Heart left ventricle (tissue), 16 donors: Measurements from ENCODE around the gene TCP11L2. TPM values are rescaled to one million over a fixed set of nuclear protein-coding genes. Genes with fewer than 3 reads are reported as not detected.

ENCODE experiments used
- ATAC-seq, 4 donors: fragments of 200-7000 bp; cut with Tn5 transposase; one replicate each; pipeline ENCODE4 v1.9.1; 2020 to 2022; ENCODE audit warnings: moderate library complexity in 4 of 4, mild to moderate bottlenecking in 3 of 4, moderate number of reproducible peaks in 1 of 4
- DNase-seq, 5 donors: peaks; one replicate each; pipeline ENCODE4 v3.0.0-alpha.2; 2020
- H3K27ac ChIP-seq, 12 donors: fragments of 200-600 bp; sonication (generic) in 4 of 12; one replicate each; pipeline versions ENCODE4 v1.5.0 to v1.8.0; 2016 to 2022; ENCODE audit warnings: mild to moderate bottlenecking in 2 of 12
- H3K27me3 ChIP-seq, 9 donors: fragments of 200-600 bp; sonication (generic) in 2 of 9; one replicate each; pipeline versions ENCODE4 v1.5.1 to v1.8.0; 2016 to 2022; ENCODE audit warnings: mild to moderate bottlenecking in 3 of 9
- H3K36me3 ChIP-seq, 9 donors: fragments of 200-600 bp; sonication (generic) in 2 of 9; one replicate each; pipeline versions ENCODE4 v1.5.0 to v1.8.0; 2018 to 2022; ENCODE audit warnings: mild to moderate bottlenecking in 2 of 9
- H3K4me1 ChIP-seq, 12 donors: fragments of 200-600 bp; sonication (generic) in 4 of 12; one replicate each; pipeline versions ENCODE4 v1.5.0 to v1.8.0; 2016 to 2022; ENCODE audit warnings: mild to moderate bottlenecking in 3 of 12
- H3K4me3 ChIP-seq, 12 donors: fragments of 200-600 bp; sonication (generic) in 4 of 12; one replicate each; pipeline versions ENCODE4 v1.5.0 to v1.8.0; 2017 to 2022; ENCODE audit warnings: mild to moderate bottlenecking in 9 of 12, moderate library complexity in 4 of 12
- H3K9me3 ChIP-seq, 12 donors: fragments of 200-600 bp; sonication (generic) in 4 of 12; one replicate each; pipeline versions ENCODE4 v1.5.0 to v1.8.0; 2016 to 2022; ENCODE audit warnings: mild to moderate bottlenecking in 1 of 12
- POLR2A ChIP-seq, 2 donors: fragments of 450-650 bp; IDR thresholded peaks; one replicate each; pipeline ENCODE4 v1.6.1; 2017; ENCODE audit warnings: antibody characterized with exemption in 2 of 2, mild to moderate bottlenecking in 2 of 2, moderate library complexity in 2 of 2
- whole genome bisulfite sequencing, 4 donors: extraction: QIAGEN DNeasy Blood & Tissue Kit in 2 of 4; methylation state at CpG; one replicate each; pipeline versions ENCODE4 v1.1.5 to v1.1.7; 2013 to 2018; 5-methylcytosine and 5-hydroxymethylcytosine counted together
- intact Hi-C, 10 donors: fragments of 100-400 bp; cut with DNase I; formaldehyde crosslinking; loops; one replicate each; pipeline versions ENCODE4 v1.11.1 to v1.14.2; 2022
- polyA plus RNA-seq, 2 donors: library from polyadenylated mRNA; stranded (reverse); fragments of 200-250 nt; gene quantifications; one replicate each; pipeline ENCODE4 v1.2.3, GENCODE V29; 2013
- total RNA-seq, 9 donors: library from RNA; depleted of rRNA in 2 of 9; stranded (reverse); fragments of >200 nt in 2 of 9; fragmentation: NEBNext Ultra II Directional in 3 of 9; extraction: Animal tissue kit (Norgen Biotek cat#: 25700) in 3 of 9; gene quantifications; one replicate each; pipeline versions ENCODE4 v1.1.0 to v1.2.4, GENCODE V29; 2016 to 2023
- TF ChIP-seq, protein P1 (sequence below), 12 donors: fragments of 200-600 bp; sonication (generic) in 4 of 12; IDR thresholded peaks; one replicate each; pipeline versions ENCODE4 v1.5.0 to v1.8.0; 2018 to 2022; ENCODE audit warnings: antibody characterized with exemption in 12 of 12, mild to moderate bottlenecking in 5 of 12
- donor health status: ischemic (EF 13 %, LVEDD 7.1; RV severe dilation, severe dysfunction).
- donor health status: healthy with polysubstance abuse.
- donor health status: DM: no; HTN: yes; CAD: no.
- donor health status: DM: no; HTN: no; CAD: no.
- donor health status: ischemic (EF 25% LVEDD 6.9; RV normal size, moderate dysfunction).
- donor health status: ischemic (EF 25% LVEDD 5.7; RV mildly dilated, moderate dysfunction).
- donor health status: healthy.
- donor health status: DM: yes; HTN: yes; CAD: no.
- donor health status: ischemic (EF 35%, LVEDD 5.7; RV mildly dilated, moderate dysfunction).
- donor health status: nonischemic (EF 11% LVEDD 7.7; RV severe dilation, severe dysfunction).
- donor health status: DM: yes; HTN: yes; CAD: no.
- donor health status: PGD.
- donor health status: ischemic (EF 29% LVEDD 5.4; RV normal size, mild dysfunction).
- donor health status: nonischemic (EF 23%, LVEDD 6.1; RV moderate dilation, normal function).

TCP11L2 gene
- total and polyA plus RNA-seq, 11 donors: 15.5 to 147 (median 97.3) TPM

DNA sequence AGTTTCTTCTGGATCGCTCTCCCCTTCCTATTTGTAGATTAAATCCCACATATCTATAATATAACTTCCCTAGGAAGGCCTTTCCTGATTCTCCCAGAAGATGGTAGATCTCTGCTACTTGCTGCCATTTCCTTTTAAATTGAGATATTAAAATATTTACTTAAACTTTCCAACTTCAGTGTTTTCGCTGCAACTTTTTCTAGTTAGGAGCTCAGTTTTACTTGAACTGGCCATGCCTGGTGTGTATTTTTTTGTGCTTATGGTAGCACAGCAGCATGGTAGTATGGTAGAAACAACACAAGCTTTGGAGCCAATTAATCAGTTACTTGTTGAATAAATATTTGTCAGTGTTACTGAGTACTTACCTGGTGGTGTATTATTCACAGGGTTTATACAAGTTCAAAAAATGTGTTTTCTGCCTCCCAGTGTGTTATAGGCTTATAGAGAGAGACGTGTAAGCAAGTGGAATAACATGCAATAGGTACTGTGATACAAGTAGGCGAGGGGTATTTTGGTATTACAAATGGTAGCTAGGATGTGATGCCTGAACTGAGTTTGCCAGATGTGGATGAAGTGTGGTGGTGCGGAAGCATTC, 58.0 kb downstream of the TCP11L2 start:
- ATAC-seq (no peak), DNase-seq (no peak)
- Histone ChIP-seq H3K9me3 (no peaks in the 10 kb centered on the region), H3K36me3 (peaks cover 0 to 8% (median 0%) of the 10 kb centered on the region in 9 donors), H3K27me3 (no peaks in the 10 kb centered on the region), H3K27ac (no peak overlapping the region), H3K4me1 (peaks cover 0 to 31% (median 12%) of the 10 kb centered on the region in 12 donors), H3K4me3 (no peak overlapping the region)
- no peak for TF ChIP-seq POLR2A (IDR thresholded peaks at IDR 0.05)
- TF ChIP-seq, protein P1, sequence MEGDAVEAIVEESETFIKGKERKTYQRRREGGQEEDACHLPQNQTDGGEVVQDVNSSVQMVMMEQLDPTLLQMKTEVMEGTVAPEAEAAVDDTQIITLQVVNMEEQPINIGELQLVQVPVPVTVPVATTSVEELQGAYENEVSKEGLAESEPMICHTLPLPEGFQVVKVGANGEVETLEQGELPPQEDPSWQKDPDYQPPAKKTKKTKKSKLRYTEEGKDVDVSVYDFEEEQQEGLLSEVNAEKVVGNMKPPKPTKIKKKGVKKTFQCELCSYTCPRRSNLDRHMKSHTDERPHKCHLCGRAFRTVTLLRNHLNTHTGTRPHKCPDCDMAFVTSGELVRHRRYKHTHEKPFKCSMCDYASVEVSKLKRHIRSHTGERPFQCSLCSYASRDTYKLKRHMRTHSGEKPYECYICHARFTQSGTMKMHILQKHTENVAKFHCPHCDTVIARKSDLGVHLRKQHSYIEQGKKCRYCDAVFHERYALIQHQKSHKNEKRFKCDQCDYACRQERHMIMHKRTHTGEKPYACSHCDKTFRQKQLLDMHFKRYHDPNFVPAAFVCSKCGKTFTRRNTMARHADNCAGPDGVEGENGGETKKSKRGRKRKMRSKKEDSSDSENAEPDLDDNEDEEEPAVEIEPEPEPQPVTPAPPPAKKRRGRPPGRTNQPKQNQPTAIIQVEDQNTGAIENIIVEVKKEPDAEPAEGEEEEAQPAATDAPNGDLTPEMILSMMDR (IDR thresholded peaks at IDR 0.05): no peak
- WGBS, 4 donors: 92 to 95% (median 93%) methylated on average over 5 of the region's 5 CpGs
- intact Hi-C loops: no loop called here

DNA sequence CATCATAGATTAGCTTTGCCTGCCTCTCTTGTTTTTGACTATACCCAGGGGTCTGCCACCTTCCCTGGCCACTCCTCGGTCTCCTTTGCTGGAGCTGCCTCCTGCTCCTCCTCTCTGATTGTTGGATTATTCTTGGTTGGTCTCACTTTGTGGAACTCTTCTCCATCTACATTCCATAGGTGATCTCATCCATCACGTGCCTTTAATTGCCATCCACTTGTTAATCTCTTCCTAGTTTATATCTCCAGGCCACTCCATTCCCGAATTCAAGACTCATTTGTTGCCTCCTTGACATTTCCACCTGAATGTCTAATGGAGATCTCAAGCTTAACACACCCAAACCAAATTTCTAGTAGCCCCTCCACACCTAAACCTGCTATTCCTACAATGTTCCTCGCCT, 60.4 kb downstream of the TCP11L2 start:
- peaks cover 0 to 25% (median 9%) of the 10 kb centered on the region in 12 donors for H3K4me1 ChIP-seq
- H3K36me3 ChIP-seq: peaks cover 0 to 33% (median 16%) of the 10 kb centered on the region in 9 donors
- ATAC-seq (no peak), DNase-seq (no peak)
- no peak overlapping the region for H3K4me3 ChIP-seq
- no peak overlapping the region for H3K27ac ChIP-seq
- WGBS, 4 donors: 74 to 79% (median 77%) methylated on average over 4 of the region's 4 CpGs
- intact Hi-C loops: no loop called here
- H3K9me3 ChIP-seq: no peaks in the 10 kb centered on the region
- no peaks in the 10 kb centered on the region for H3K27me3 ChIP-seq
- TF ChIP-seq, protein P1 (IDR thresholded peaks at IDR 0.05): no peak
- no peak for TF ChIP-seq POLR2A (IDR thresholded peaks at IDR 0.05)

DNA sequence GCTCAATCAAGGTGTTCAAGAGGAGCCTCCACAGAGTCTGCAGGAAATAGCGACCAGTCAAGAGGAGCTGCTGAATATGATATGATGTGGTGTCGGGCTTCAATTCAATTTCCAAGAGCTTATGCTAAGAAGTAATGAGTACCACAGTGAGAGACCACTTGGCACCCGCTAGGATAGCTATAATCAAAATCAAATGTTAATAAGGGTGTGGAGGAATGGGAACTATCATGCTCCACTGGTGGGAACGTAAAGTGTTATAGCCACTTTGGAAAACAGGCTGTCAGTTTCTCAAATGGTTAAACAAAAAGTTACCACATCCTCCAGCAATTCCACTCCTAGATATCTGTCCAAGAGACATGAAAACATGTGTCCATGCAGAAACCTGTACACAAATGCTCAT, 61.7 kb downstream of the TCP11L2 start:
- DNase-seq (no peak), ATAC-seq (no peak)
- H3K4me3 ChIP-seq: no peak overlapping the region
- H3K4me1 ChIP-seq: peaks cover 0 to 16% (median 0%) of the 10 kb centered on the region in 12 donors
- TF ChIP-seq, protein P1 (IDR thresholded peaks at IDR 0.05): no peak
- no peak for TF ChIP-seq POLR2A (IDR thresholded peaks at IDR 0.05)
- H3K9me3 ChIP-seq: no peaks in the 10 kb centered on the region
- H3K27me3 ChIP-seq: no peaks in the 10 kb centered on the region
- H3K36me3 ChIP-seq: peaks cover 0 to 46% (median 24%) of the 10 kb centered on the region in 9 donors
- WGBS, 4 donors: 95 to 96% (median 95%) methylated on average over 4 of the region's 4 CpGs
- intact Hi-C loops: no loop called here
- no peak overlapping the region for H3K27ac ChIP-seq

DNA sequence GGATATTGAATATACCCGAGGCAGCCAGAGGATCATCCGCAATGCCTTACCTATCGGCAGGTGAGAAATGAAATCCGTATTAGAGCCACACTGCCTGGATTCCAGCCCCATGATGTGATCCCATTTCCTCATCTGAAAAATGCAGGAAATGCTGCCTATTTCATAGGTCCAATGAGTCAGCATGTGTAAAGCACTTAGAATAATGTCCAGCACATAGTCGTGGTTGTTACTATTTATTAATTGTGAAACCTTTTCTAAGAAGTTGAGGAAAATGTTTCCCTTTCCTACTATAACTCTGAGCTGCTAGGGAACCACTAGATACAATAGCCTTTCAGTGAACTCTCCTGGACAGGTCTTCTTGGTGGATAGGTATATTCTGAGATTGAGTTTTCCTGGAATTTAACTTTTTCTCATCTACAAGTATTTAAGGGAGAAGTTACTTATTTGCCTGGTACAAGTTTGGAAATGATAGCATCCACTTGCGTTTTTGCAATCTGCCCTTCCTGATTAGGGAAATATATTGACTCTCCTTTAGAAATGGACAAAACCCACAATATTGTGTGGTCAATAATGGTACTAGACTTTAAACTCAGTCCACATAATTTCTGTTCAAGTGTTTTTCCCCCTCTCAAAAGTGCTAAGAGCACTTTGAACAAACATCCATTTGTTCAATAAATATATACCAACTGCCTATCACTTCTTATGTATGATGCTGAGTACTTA, 67.3 kb downstream of the TCP11L2 start:
- 83 to 86% (median 85%) methylated on average over 6 of the region's 6 CpGs for WGBS, 4 donors
- no peak for ATAC-seq
- peaks cover 0 to 72% (median 41%) of the 10 kb centered on the region in 9 donors for H3K36me3 ChIP-seq
- H3K9me3 ChIP-seq: peaks cover 0 to 7% (median 0%) of the 10 kb centered on the region in 12 donors
- no peak for TF ChIP-seq POLR2A (IDR thresholded peaks at IDR 0.05)
- H3K27me3 ChIP-seq: no peaks in the 10 kb centered on the region
- intact Hi-C loops: no loop called here
- DNase-seq: no peak
- H3K4me3 ChIP-seq: no peak overlapping the region
- no peak overlapping the region for H3K27ac ChIP-seq
- no peaks in the 10 kb centered on the region for H3K4me1 ChIP-seq
